Measurements from ENCODE around the gene CDON.

DNA sequence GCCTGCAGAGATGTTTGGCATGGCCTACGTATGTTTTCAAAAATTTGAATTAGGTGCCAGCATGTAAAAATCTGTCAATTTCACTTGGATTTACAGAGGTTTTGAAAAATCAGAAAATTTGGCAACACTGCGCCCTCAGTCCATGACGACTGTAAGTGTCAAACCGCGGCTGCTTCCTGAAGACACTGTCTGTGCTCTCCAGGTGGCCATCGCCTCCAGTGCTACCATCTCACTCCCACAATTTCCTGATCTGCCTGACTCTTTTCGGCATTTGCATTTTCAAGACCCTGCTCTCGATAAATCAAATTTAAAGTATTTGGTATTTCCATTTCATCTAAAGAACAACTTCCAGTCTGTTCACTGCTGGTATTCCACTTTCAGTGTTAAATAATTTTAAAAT is 82.2 kb downstream of the CDON start:
- TF ChIP-seq NR1H2 (CRISPR knock-in tag; IDR thresholded peaks at IDR 0.05) (no peak), ZNF232 (CRISPR knock-in tag; IDR thresholded peaks at IDR 0.05) (no peak), ELF4 (CRISPR knock-in tag; IDR thresholded peaks at IDR 0.05; ENCODE audit: low read depth) (no peak), FOXP4 (CRISPR knock-in tag; IDR thresholded peaks at IDR 0.05) (no peak), NR3C1 (CRISPR knock-in tag; conservative IDR thresholded peaks at IDR 0.05; ENCODE audit: low read depth) (no peak)
- TF ChIP-seq, protein P1, sequence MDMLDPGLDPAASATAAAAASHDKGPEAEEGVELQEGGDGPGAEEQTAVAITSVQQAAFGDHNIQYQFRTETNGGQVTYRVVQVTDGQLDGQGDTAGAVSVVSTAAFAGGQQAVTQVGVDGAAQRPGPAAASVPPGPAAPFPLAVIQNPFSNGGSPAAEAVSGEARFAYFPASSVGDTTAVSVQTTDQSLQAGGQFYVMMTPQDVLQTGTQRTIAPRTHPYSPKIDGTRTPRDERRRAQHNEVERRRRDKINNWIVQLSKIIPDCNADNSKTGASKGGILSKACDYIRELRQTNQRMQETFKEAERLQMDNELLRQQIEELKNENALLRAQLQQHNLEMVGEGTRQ (CRISPR knock-in tag; IDR thresholded peaks at IDR 0.05), result no peak
- TF ChIP-seq, protein P2, sequence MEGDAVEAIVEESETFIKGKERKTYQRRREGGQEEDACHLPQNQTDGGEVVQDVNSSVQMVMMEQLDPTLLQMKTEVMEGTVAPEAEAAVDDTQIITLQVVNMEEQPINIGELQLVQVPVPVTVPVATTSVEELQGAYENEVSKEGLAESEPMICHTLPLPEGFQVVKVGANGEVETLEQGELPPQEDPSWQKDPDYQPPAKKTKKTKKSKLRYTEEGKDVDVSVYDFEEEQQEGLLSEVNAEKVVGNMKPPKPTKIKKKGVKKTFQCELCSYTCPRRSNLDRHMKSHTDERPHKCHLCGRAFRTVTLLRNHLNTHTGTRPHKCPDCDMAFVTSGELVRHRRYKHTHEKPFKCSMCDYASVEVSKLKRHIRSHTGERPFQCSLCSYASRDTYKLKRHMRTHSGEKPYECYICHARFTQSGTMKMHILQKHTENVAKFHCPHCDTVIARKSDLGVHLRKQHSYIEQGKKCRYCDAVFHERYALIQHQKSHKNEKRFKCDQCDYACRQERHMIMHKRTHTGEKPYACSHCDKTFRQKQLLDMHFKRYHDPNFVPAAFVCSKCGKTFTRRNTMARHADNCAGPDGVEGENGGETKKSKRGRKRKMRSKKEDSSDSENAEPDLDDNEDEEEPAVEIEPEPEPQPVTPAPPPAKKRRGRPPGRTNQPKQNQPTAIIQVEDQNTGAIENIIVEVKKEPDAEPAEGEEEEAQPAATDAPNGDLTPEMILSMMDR (IDR thresholded peaks at IDR 0.05), result no peak
